ENCODE data around the gene NEK6.

DNA sequence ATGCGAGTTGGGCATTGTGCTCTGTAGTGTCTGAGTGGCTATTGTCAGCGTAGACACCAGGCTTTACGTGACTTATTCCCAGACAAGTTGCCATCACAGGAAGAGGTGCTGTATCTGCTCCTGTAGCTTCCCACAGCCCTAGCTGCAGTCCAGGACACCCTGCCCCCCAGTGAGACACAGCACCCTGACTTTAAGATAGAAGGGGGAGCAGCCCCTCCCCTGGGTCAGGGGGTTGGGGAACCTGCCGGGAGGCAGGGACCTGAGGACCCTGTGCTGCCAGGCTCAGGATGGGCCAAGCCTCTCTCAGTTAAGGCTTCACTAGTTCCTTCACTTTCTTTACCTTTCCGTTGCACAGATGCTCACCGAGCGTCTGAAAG is 75.4 kb downstream of the NEK6 start:
- TF ChIP-seq CTCF (IDR thresholded peaks at IDR 0.05; ENCODE audit: low read depth, low read length, poor library complexity, severe bottlenecking) = no peak
- TF ChIP-seq EZH2phosphoT487 (IDR thresholded peaks at IDR 0.05; ENCODE audit: borderline replicate concordance, low read length) = no peak
